Stimulated activated CD4-positive, alpha-beta T cell treated with anti-CD3 and anti-CD28 coated beads, TNF-alpha, amount 100 ng/mL, for 4 hours (primary cell): Measurements from ENCODE around the gene HLA-E.
A peak's percentile ranks its signal among the peaks of the same experiment; 100 is the strongest.

Experiments
- DNase-seq, 3 experiments: peaks; one replicate each; pipeline ENCODE4 v3.0.0-alpha.2; 2020; ENCODE audit warnings: low read depth in 3 of 3

HLA-E gene

DNA sequence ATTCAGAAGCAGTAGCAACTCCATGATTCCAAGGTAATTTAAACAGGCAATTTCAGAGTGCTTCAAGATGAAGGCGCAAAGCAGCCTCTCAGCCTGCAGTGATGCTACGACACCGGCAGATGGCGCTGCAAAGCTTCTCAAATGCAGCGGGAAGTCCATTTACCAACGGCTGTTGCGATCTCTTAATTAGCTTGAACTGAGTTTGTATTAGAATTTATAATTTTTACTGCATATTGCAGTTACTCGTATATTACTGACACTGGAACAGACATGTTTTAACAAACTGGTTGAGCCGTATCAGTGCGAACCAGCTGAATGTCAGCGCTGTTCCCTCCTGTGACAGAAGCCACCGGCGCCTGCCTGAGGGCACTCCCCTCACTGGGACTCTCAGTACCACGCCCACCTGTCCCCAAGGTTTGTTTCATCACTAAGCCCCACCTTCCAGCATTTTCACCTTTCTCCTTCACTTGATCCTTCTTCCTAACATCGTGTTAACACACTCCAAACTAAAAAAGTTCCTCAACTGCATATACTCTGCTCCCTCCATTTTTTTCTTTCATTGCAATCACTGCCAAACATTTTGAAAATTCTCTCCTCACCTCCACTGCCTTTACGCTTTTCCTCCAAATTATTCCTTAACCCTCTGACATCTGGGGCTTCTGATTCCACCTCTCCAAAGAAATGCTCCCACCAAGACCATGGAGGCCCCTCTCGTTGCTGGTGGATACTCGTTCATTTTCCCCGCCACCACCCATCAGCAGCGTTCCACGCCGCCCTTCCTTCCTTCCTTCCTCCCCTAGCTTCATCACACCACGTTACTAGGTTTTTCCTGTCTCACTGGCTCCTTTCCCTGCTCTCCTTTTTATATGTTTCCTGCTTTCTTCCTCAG lies 52.5 kb downstream of the HLA-E start:
- DNase-seq = peak in 2 of 3 experiments; percentile 55 to 66

DNA sequence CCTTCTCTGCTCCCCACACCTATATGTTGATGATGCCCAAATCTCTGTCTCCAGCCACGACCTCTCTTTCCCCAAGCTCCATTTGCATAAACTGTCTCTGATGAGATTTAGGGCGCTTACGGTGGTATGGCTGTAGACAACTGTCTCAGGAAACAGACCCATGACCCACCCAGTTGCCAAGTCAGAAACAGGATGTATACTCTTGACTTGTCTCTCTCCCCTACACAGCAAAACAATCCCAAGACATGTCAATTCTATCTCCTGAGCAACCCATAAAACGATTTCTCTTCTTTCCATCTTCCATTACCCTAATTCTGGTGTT lies 53.1 kb downstream of the HLA-E start:
- DNase-seq = no peak

DNA sequence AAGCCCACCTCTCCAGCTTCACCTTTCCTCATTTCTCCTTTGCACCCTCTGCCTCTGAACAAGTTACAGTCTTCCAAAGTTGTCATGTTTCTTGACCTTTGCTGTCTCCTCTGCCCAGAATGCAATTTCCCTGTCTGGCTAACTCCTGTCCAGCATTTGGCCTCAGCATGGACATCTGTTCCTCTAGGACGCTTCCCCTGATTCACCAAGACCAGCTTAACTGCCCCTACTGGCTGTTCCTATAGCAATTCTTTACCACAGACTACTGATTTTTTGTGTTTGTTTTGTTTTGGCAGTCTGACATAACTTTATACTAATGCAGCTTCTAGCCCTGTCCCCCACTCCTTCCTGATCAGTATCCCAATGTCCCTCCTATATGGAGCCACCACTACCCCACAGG lies 53.6 kb downstream of the HLA-E start:
- no peak for DNase-seq
